HCT116 (cell line): ENCODE data around the gene MTHFD1L. TPM values are rescaled to one million over a fixed set of nuclear protein-coding genes. Genes with fewer than 3 reads are reported as not detected.

Experiments
- ATAC-seq: fragments of 200-7000 bp; cut with Tn5 transposase; 2 replicates; pipeline ENCODE4 v1.9.1; 2020; ENCODE audit warnings: mild to moderate bottlenecking, moderate library complexity
- BruUV-seq: library from RNA; stranded (reverse); fragments of 400-500 nt; replicated peaks from 2 replicates; lab custom pipeline; 2021; lab: Mats Ljungman, UMichigan
- CTCF ChIA-PET: fragments of 300-600 bp; sonication (Branson Sonifier 250); formaldehyde crosslinking; loops from one replicate; lab custom pipeline; 2021; ENCODE audit warnings: antibody characterized with exemption; lab: Charles Lee
- POLR2A ChIA-PET: fragments of 300-600, 350-600 bp; sonication (Branson Sonifier 250); formaldehyde crosslinking; loops from one replicate; lab custom pipeline; 2021; ENCODE audit warnings: antibody characterized with exemption; lab: Charles Lee
- RAD21 ChIA-PET, 2 experiments: fragments of 300-600 bp; sonication (Branson Sonifier 250); formaldehyde crosslinking; loops; one replicate each; lab custom pipeline; 2023; ENCODE audit warnings: low total read pairs in 2 of 2; ENCODE audit not compliant: uncharacterized antibody in 2 of 2, unreplicated experiment in 2 of 2, low non-redundant PET in 1 of 2; lab: Charles Lee
- DNase-seq: peaks from one replicate; pipeline ENCODE4 v3.0.0-alpha.2; 2010; ENCODE audit warnings: low read depth, low spot score
- H2AFZ ChIP-seq: fragments of 200-600 bp; shearing (Covaris generic), sonication (generic); 2 replicates; pipeline ENCODE4 v1.6.1; 2017; ENCODE audit warnings: low read depth, mixed run types, mixed read lengths, antibody characterized with exemption, low read length; ENCODE audit not compliant: poor library complexity, severe bottlenecking
- H3K27ac ChIP-seq: 2 replicates; pipeline ENCODE4 v1.5.1; 2012; ENCODE audit warnings: low read depth, low read length
- H3K27me3 ChIP-seq: fragments of 200-600 bp; sonication (generic); 2 replicates; pipeline ENCODE4 v1.6.1; 2016; ENCODE audit warnings: mixed run types, low read length, mixed read lengths; ENCODE audit not compliant: insufficient read depth
- H3K36me3 ChIP-seq, 2 experiments: fragments of 200-500 bp in 1 of 2; fragments of 200-600 bp in 1 of 2; sonication (Bioruptor generic) in 1 of 2; sonication (generic) in 1 of 2; 2 replicates each; pipeline versions ENCODE4 v1.5.1 to v1.6.1; 2014 to 2016; ENCODE audit warnings: low read length in 2 of 2, inconsistent platforms in 1 of 2, mixed read lengths in 1 of 2, mixed run types in 1 of 2; ENCODE audit not compliant: insufficient read depth in 2 of 2, control insufficient read depth in 1 of 2
- H3K4me1 ChIP-seq, 2 experiments: fragments of 200-600 bp in 1 of 2; sonication (generic) in 1 of 2; 2 replicates each; pipeline versions ENCODE4 v1.5.1 to v1.6.1; 2012 to 2017; ENCODE audit warnings: low read length in 2 of 2, inconsistent platforms in 1 of 2, mild to moderate bottlenecking in 1 of 2, mixed read lengths in 1 of 2, mixed run types in 1 of 2, moderate library complexity in 1 of 2; ENCODE audit not compliant: insufficient read depth in 2 of 2, control insufficient read depth in 1 of 2
- H3K4me2 ChIP-seq: fragments of 200-600 bp; sonication (generic); 2 replicates; pipeline ENCODE4 v1.6.1; 2017; ENCODE audit warnings: mixed run types, low read length, mixed read lengths
- H3K4me3 ChIP-seq, 2 experiments: fragments of 200-600 bp in 1 of 2; sonication (generic) in 1 of 2; replicated peaks in 1 of 2; 2 replicates each; pipeline ENCODE4 v1.5.1; 2011 to 2016; ENCODE audit warnings: low read length in 2 of 2, control low read depth in 1 of 2, low read depth in 1 of 2, mild to moderate bottlenecking in 1 of 2, mixed read lengths in 1 of 2, mixed run types in 1 of 2
- H3K79me2 ChIP-seq: fragments of 200-600 bp; sonication (generic); 2 replicates; pipeline ENCODE4 v1.6.1; 2017; ENCODE audit warnings: mild to moderate bottlenecking, mixed run types, low read length, moderate library complexity, mixed read lengths; ENCODE audit not compliant: insufficient read depth
- H3K9ac ChIP-seq: fragments of 200-600 bp; sonication (generic); 2 replicates; pipeline ENCODE4 v1.6.1; 2016; ENCODE audit warnings: low read length, mixed read lengths
- H3K9me2 ChIP-seq: fragments of 200-600 bp; sonication (generic), shearing (Covaris generic); 2 replicates; pipeline ENCODE4 v1.6.1; 2017; ENCODE audit warnings: mixed run types, mild to moderate bottlenecking, moderate library complexity; ENCODE audit not compliant: insufficient read depth
- H3K9me3 ChIP-seq, 2 experiments: fragments of 200-500 bp in 1 of 2; fragments of 200-600 bp in 1 of 2; sonication (Bioruptor generic) in 1 of 2; sonication (generic) in 1 of 2; 2 replicates each; pipeline ENCODE4 v1.6.1; 2014 to 2017; ENCODE audit warnings: low read length in 2 of 2, mixed read lengths in 2 of 2, inconsistent platforms in 1 of 2, low read depth in 1 of 2, mild to moderate bottlenecking in 1 of 2, mixed run types in 1 of 2, moderate library complexity in 1 of 2; ENCODE audit not compliant: control insufficient read depth in 1 of 2, insufficient read depth in 1 of 2
- H4K20me1 ChIP-seq: fragments of 200-600 bp; sonication (generic), shearing (Covaris generic); 2 replicates; pipeline ENCODE4 v1.6.1; 2017; ENCODE audit warnings: mixed run types, mild to moderate bottlenecking, moderate library complexity; ENCODE audit not compliant: insufficient read depth
- ATF3 ChIP-seq: IDR thresholded peaks from 2 replicates; pipeline ENCODE4 v1.6.1; 2012
- CEBPB ChIP-seq: IDR thresholded peaks from 2 replicates; pipeline ENCODE4 v1.6.1; 2012; ENCODE audit warnings: low read depth
- CTCF ChIP-seq, 3 experiments: fragments of 200-600 bp in 1 of 3; sonication (generic) in 1 of 3; IDR thresholded peaks in 2 of 3; conservative IDR thresholded peaks in 1 of 3; 2 replicates each; pipeline ENCODE4 v1.5.1; 2012 to 2017; ENCODE audit warnings: low read depth in 2 of 3, low read length in 2 of 3, antibody characterized with exemption in 1 of 3, borderline replicate concordance in 1 of 3, control low read depth in 1 of 3, mild to moderate bottlenecking in 1 of 3, mixed read lengths in 1 of 3, mixed run types in 1 of 3, moderate library complexity in 1 of 3; ENCODE audit not compliant: insufficient read depth in 1 of 3
- EGR1 ChIP-seq: IDR thresholded peaks from 2 replicates; pipeline ENCODE4 v1.6.1; 2012; ENCODE audit warnings: low read depth
- ELF1 ChIP-seq: IDR thresholded peaks from 2 replicates; pipeline ENCODE4 v1.6.1; 2012; ENCODE audit warnings: low read depth, borderline replicate concordance
- EZH2 ChIP-seq: fragments of 200-600 bp; sonication (generic); IDR thresholded peaks from 2 replicates; pipeline ENCODE4 v1.6.1; 2017; ENCODE audit warnings: antibody characterized with exemption, mixed run types
- EZH2phosphoT487 ChIP-seq: fragments of 200-600 bp; IDR thresholded peaks from 2 replicates; pipeline ENCODE4 v1.6.1; 2018; ENCODE audit warnings: antibody characterized with exemption, borderline replicate concordance
- FOSL1 ChIP-seq: IDR thresholded peaks from 2 replicates; pipeline ENCODE4 v1.6.1; 2012; ENCODE audit warnings: low read depth
- JUND ChIP-seq: IDR thresholded peaks from 2 replicates; pipeline ENCODE4 v1.6.1; 2012
- POLR2A ChIP-seq: IDR thresholded peaks from 2 replicates; pipeline ENCODE4 v1.7.0; 2011; ENCODE audit warnings: borderline replicate concordance; ENCODE audit not compliant: insufficient read depth, insufficient read length; ENCODE audit errors: extremely low read depth
- POLR2AphosphoS5 ChIP-seq: IDR thresholded peaks from 2 replicates; pipeline ENCODE4 v1.6.1; 2011; ENCODE audit warnings: mild to moderate bottlenecking, low read depth, low read length, moderate library complexity
- SIN3A ChIP-seq: IDR thresholded peaks from 2 replicates; pipeline ENCODE4 v1.6.1; 2012; ENCODE audit warnings: low read depth
- TCF7L2 ChIP-seq: IDR thresholded peaks from 2 replicates; pipeline ENCODE4 v1.7.0; 2011; ENCODE audit warnings: borderline replicate concordance, inconsistent platforms; ENCODE audit not compliant: insufficient read depth, insufficient read length; ENCODE audit errors: extremely low read depth
- YY1 ChIP-seq: IDR thresholded peaks from 2 replicates; pipeline ENCODE4 v1.6.1; 2011; ENCODE audit warnings: low read length, low read depth, moderate library complexity, mild to moderate bottlenecking; ENCODE audit not compliant: insufficient replicate concordance; ENCODE audit errors: extremely low read depth
- ZFX ChIP-seq: fragments of 450-650 bp; IDR thresholded peaks from 2 replicates; pipeline ENCODE4 v1.6.1; 2017
- ZNF274 ChIP-seq: fragments of 200-500 bp; sonication (Bioruptor generic); IDR thresholded peaks from 2 replicates; pipeline ENCODE4 v1.6.1; 2014; ENCODE audit warnings: mild to moderate bottlenecking, low read depth, low read length, inconsistent platforms
- intact Hi-C: fragments of 100-400 bp; cut with micrococcal nuclease; formaldehyde crosslinking; loops from 2 replicates; pipeline ENCODE4 v1.10.0; 2022
- total RNA-seq: library from RNA; stranded (reverse); gene quantifications from one replicate; pipeline ENCODE4 v1.2.1, GENCODE V29; 2021; ENCODE audit not compliant: unreplicated experiment

The MTHFD1L gene
- total RNA-seq, 1 experiment from 2014 or later = 127 TPM

DNA sequence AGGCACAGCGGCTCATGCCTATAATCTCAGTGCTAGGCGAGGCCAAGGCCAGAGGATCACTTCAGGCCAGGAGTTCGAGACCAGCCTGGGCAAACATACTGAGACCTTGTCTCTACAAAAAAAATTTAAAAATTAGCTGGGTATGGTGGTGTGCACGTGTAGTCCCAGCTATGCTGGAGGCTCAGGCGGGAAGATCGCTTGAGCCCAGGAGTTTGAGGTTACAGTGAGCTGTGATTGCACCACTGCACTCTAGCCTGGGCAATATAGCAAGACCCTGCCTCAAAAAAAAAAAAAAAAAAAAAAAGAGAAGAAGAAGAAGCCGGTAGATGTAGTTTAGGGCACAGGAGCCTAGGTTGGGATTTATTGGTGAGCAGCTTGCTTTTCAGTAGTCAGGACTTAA, 20.7 kb downstream of the MTHFD1L start:
- CTCF ChIA-PET = no interaction called here

More for the DNA sequence above, 20.7 kb downstream of the MTHFD1L start:
- DNase-seq (no peak), ATAC-seq (no peak)
- H3K9me3 ChIP-seq = no peaks in the 10 kb centered on the region
- no peaks in the 10 kb centered on the region for H3K9me2 ChIP-seq
- BruUV-seq = no TSS peak
- peaks cover 6% of the 10 kb centered on the region; the same call in 1 of the 2 replicates for H4K20me1 ChIP-seq
- H3K27ac ChIP-seq = no peak overlapping the region
- intact Hi-C loops = no loop called here
- no peaks in the 10 kb centered on the region for H3K27me3 ChIP-seq
- RAD21 ChIA-PET = no interaction called here
- H2AFZ ChIP-seq = no peak overlapping the region
- H3K4me2 ChIP-seq = no peak overlapping the region
- no peak overlapping the region for H3K9ac ChIP-seq
- POLR2A ChIA-PET = no interaction called here
- H3K79me2 ChIP-seq = peaks cover 31% of the 10 kb centered on the region
- peaks cover 30 to 50% of the 10 kb centered on the region in 2 experiments for H3K36me3 ChIP-seq
- TF ChIP-seq EZH2 (no peak), YY1 (no peak), ELF1 (no peak), TCF7L2 (no peak), CEBPB (no peak), FOSL1 (no peak), JUND (no peak), SIN3A (no peak), EZH2phosphoT487 (no peak), POLR2AphosphoS5 (no peak), ATF3 (no peak), POLR2A (no peak), CTCF (IDR thresholded peaks at IDR 0.05 in 2 of 3, conservative IDR thresholded peaks at IDR 0.05 in 1 of 3; ENCODE audit: borderline replicate concordance in 1 of 3, insufficient read depth in 1 of 3, low read depth in 2 of 3, low read length in 2 of 3) (no peak), ZFX (no peak), ZNF274 (no peak), EGR1 (no peak)
- H3K4me1 ChIP-seq = peaks cover 0 to 9% of the 10 kb centered on the region in 2 experiments; a peak in 3 of 4 replicates
- no peak overlapping the region for H3K4me3 ChIP-seq
